Measurements from ENCODE around the gene ANKRD13D.

The ANKRD13D gene

GRCh38 chr11:67287355-67288197 is 1.5 kb upstream of the ANKRD13D start:
- DNase-seq: no peak

GRCh38 chr11:67288198-67288451 is 978 bp upstream of the ANKRD13D start:
- no peak for DNase-seq

GRCh38 chr11:67288452-67289225 is 464 bp upstream of the ANKRD13D start:
- DNase-seq: peak; percentile 42

- DNase-seq: no peak
Observed at GRCh38 chr11:67289651-67290479, 762 bp downstream of the ANKRD13D start.

- DNase-seq: no peak
Observed at GRCh38 chr11:67290801-67291200, 1.7 kb downstream of the ANKRD13D start.

- DNase-seq: no peak
Observed at GRCh38 chr11:67291481-67292381, 2.6 kb downstream of the ANKRD13D start.

GRCh38 chr11:67292671-67293070 is 3.6 kb downstream of the ANKRD13D start:
- no peak for DNase-seq

- DNase-seq: no peak
Observed at GRCh38 chr11:67293090-67293489, 4.0 kb downstream of the ANKRD13D start.

GRCh38 chr11:67295846-67296245 is 6.7 kb downstream of the ANKRD13D start:
- no peak for DNase-seq

- no peak for DNase-seq
Observed at GRCh38 chr11:67298786-67299185, 9.7 kb downstream of the ANKRD13D start.

GRCh38 chr11:67299471-67300191 is 10.5 kb downstream of the ANKRD13D start:
- no peak for DNase-seq

GRCh38 chr11:67300256-67300755 is 11.2 kb downstream of the ANKRD13D start:
- no peak for DNase-seq

- DNase-seq: no peak
Observed at GRCh38 chr11:67300756-67301312, 11.7 kb downstream of the ANKRD13D start.

GRCh38 chr11:67301313-67301921 is 12.3 kb downstream of the ANKRD13D start:
- DNase-seq: no peak

GRCh38 chr11:67301951-67302516 is 12.9 kb downstream of the ANKRD13D start:
- no peak for DNase-seq

GRCh38 chr11:67302571-67303131 is 13.5 kb downstream of the ANKRD13D start:
- no peak for DNase-seq

- DNase-seq: peak; percentile 19
Observed at GRCh38 chr11:67303132-67303834, 14.2 kb downstream of the ANKRD13D start, which contains the start of gene SSH3. TSS of gene SSH3 (plus strand) at chr11:67303530. CDS start at chr11:67303626, 96 bp downstream.

GRCh38 chr11:67303835-67304411 is 14.8 kb downstream of the ANKRD13D start:
- DNase-seq: no peak
